K562 (cell line): ENCODE measurements around the gene HIVEP1. TPM values are rescaled to one million over a fixed set of nuclear protein-coding genes. Genes with fewer than 3 reads are reported as not detected.

ENCODE experiments used
- BMI1 ChIP-seq: fragments of 150-350 bp; IDR thresholded peaks from 2 replicates; pipeline ENCODE4 v1.6.1; 2014; ENCODE audit warnings: low read length
- CHD2 ChIP-seq: IDR thresholded peaks from 2 replicates; pipeline ENCODE4 v1.6.1; 2011; ENCODE audit warnings: low read depth, low read length
- CSDE1 ChIP-seq, 2 experiments: fragments of 450-650 bp; IDR thresholded peaks; 2 replicates each; pipeline ENCODE4 v1.6.1; 2016; ENCODE audit warnings: mild to moderate bottlenecking in 1 of 2
- EP300 ChIP-seq: IDR thresholded peaks from 2 replicates; pipeline ENCODE4 v1.6.1; 2012; ENCODE audit warnings: low read length, improper control_type of control experiment
- NR1H2 ChIP-seq: sonication (generic); formaldehyde crosslinking; IDR thresholded peaks from 2 replicates; pipeline ENCODE4 v1.4.0; 2020; ENCODE audit warnings: mild to moderate bottlenecking, missing genetic modification reagents
- RAD21 ChIP-seq, 2 experiments: fragments of 250-450 bp in 1 of 2; fragments of 450-650 bp in 1 of 2; sonication (Bioruptor Pico) in 1 of 2; formaldehyde crosslinking in 1 of 2; IDR thresholded peaks in 1 of 2; conservative IDR thresholded peaks in 1 of 2; 2 replicates each; pipeline versions ENCODE4 v1.4.0 to v1.8.0; 2020 to 2022; ENCODE audit warnings: mild to moderate bottlenecking in 2 of 2, moderate library complexity in 1 of 2
- RBBP5 ChIP-seq: fragments of 200-600 bp; sonication (generic); IDR thresholded peaks from 2 replicates; pipeline ENCODE4 v1.6.1; 2012; ENCODE audit warnings: borderline replicate concordance, mild to moderate bottlenecking, low read length, control low read depth, inconsistent platforms; ENCODE audit not compliant: insufficient read depth, poor library complexity, severe bottlenecking
- SNRNP70 ChIP-seq: fragments of 200-400 bp; formaldehyde crosslinking; optimal IDR thresholded peaks from 2 replicates; pipeline ENCODE3; 2017; ENCODE audit warnings: low read depth, low read length
- YBX1 ChIP-seq: fragments of 450-650 bp; IDR thresholded peaks from 2 replicates; pipeline ENCODE4 v1.7.1; 2016; ENCODE audit warnings: mild to moderate bottlenecking
- ZBED1 ChIP-seq: IDR thresholded peaks from 2 replicates; pipeline ENCODE4 v1.6.1; 2014
- ZKSCAN3 ChIP-seq: fragments of 250-450 bp; sonication (Bioruptor Pico); IDR thresholded peaks from 2 replicates; pipeline ENCODE4 v1.4.0; 2020
- ZNF134 ChIP-seq: fragments of 250-450 bp; sonication (Bioruptor Pico); conservative IDR thresholded peaks from 2 replicates; pipeline ENCODE4 v1.4.0; 2020
- polyA plus RNA-seq, 8 experiments: library from polyadenylated mRNA; depleted of rRNA in 4 of 8; stranded (reverse) in 5 of 8; unstranded in 3 of 8; fragments of >200 nt; fragmentation: Nextera tagmentation in 2 of 8; fragmentation: Illumina TruSeq in 1 of 8; extraction: Ambion mirVana in 2 of 8; extraction: Trizol in 1 of 8; gene quantifications; 2 replicates each; pipeline versions ENCODE4 v1.2.1 to v1.2.3, GENCODE V29; 2011 to 2014; ENCODE audit warnings: inconsistent platforms in 1 of 8, missing spikeins in 1 of 8
- total RNA-seq, 7 experiments: library from RNA; depleted of rRNA in 6 of 7; stranded (reverse); fragments of >200 nt in 6 of 7; fragmentation: Illumina TruSeq in 2 of 7; extraction: Trizol in 2 of 7; gene quantifications; 2 replicates each; pipeline versions ENCODE4 v1.2.1 to v1.2.3, GENCODE V29; 2011 to 2021; ENCODE audit warnings: low replicate concordance in 1 of 7
- TF ChIP-seq, protein P1 (sequence below), 2 experiments: fragments of 450-650 bp in 1 of 2; sonication (generic) in 1 of 2; formaldehyde crosslinking in 1 of 2; IDR thresholded peaks; 2 replicates each; pipeline versions ENCODE4 v1.7.1 to v1.9.0; 2016 to 2022; ENCODE audit warnings: inconsistent platforms in 1 of 2, mild to moderate bottlenecking in 1 of 2, missing genetic modification reagents in 1 of 2
- TF ChIP-seq, protein P2 (sequence below): sonication (generic); formaldehyde crosslinking; IDR thresholded peaks from 2 replicates; pipeline ENCODE4 v1.8.1; 2023; ENCODE audit warnings: mild to moderate bottlenecking, missing genetic modification reagents

HIVEP1 gene
- total and polyA plus RNA-seq, 9 of the 15 experiments (the other 6 are each of a cell fraction or from before 2014, with no cell fraction given), result 6.0 to 33.3 (median 21.7) TPM

DNA sequence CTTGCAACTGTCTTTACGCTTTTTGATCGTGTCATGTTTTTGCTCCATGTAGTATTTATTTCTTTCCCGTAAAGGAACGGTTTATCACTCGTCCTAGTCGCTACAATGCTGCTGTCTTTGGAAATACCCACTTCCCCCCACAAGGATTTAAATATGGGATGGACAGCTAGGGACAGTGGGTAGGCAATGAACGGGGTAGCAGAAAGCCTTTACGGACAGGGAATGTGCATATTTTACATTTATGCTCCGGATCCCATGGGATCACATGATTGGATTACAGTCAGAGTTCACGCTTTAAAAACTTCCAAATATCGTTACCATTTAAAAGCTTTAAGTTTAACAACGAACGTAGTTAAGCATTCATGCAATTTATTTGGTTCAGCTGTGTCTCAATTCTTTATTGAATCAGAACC, 1.2 kb downstream of the HIVEP1 start (continued):
- TF ChIP-seq, protein P1, sequence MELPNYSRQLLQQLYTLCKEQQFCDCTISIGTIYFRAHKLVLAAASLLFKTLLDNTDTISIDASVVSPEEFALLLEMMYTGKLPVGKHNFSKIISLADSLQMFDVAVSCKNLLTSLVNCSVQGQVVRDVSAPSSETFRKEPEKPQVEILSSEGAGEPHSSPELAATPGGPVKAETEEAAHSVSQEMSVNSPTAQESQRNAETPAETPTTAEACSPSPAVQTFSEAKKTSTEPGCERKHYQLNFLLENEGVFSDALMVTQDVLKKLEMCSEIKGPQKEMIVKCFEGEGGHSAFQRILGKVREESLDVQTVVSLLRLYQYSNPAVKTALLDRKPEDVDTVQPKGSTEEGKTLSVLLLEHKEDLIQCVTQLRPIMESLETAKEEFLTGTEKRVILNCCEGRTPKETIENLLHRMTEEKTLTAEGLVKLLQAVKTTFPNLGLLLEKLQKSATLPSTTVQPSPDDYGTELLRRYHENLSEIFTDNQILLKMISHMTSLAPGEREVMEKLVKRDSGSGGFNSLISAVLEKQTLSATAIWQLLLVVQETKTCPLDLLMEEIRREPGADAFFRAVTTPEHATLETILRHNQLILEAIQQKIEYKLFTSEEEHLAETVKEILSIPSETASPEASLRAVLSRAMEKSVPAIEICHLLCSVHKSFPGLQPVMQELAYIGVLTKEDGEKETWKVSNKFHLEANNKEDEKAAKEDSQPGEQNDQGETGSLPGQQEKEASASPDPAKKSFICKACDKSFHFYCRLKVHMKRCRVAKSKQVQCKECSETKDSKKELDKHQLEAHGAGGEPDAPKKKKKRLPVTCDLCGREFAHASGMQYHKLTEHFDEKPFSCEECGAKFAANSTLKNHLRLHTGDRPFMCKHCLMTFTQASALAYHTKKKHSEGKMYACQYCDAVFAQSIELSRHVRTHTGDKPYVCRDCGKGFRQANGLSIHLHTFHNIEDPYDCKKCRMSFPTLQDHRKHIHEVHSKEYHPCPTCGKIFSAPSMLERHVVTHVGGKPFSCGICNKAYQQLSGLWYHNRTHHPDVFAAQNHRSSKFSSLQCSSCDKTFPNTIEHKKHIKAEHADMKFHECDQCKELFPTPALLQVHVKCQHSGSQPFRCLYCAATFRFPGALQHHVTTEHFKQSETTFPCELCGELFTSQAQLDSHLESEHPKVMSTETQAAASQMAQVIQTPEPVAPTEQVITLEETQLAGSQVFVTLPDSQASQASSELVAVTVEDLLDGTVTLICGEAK (IDR thresholded peaks at IDR 0.05), result 0 out of 2 replicates have a peak, but pooled peaks have one; percentile 28
- TF ChIP-seq, protein P1 (CRISPR knock-in tag; IDR thresholded peaks at IDR 0.05), result no peak
- TF ChIP-seq ZKSCAN3 (CRISPR knock-in tag) (no peak), BMI1 (no peak), EP300 (0 out of 2 replicates have a peak, but pooled peaks have one; percentile 12), CHD2 (0 out of 2 replicates have a peak, but pooled peaks have one; percentile 10), NR1H2 (CRISPR knock-in tag) (no peak), ZNF134 (CRISPR knock-in tag) (no peak), ZBED1 (no peak), YBX1 (no peak), RAD21 (CRISPR knock-in tag; conservative IDR thresholded peaks at IDR 0.05 in 1 of 2, IDR thresholded peaks at IDR 0.05 in 1 of 2) (no peak), CSDE1 (IDR thresholded peaks at IDR 0.05) (no peak), SNRNP70 (no peak), RBBP5 (no peak)
- TF ChIP-seq, protein P2, sequence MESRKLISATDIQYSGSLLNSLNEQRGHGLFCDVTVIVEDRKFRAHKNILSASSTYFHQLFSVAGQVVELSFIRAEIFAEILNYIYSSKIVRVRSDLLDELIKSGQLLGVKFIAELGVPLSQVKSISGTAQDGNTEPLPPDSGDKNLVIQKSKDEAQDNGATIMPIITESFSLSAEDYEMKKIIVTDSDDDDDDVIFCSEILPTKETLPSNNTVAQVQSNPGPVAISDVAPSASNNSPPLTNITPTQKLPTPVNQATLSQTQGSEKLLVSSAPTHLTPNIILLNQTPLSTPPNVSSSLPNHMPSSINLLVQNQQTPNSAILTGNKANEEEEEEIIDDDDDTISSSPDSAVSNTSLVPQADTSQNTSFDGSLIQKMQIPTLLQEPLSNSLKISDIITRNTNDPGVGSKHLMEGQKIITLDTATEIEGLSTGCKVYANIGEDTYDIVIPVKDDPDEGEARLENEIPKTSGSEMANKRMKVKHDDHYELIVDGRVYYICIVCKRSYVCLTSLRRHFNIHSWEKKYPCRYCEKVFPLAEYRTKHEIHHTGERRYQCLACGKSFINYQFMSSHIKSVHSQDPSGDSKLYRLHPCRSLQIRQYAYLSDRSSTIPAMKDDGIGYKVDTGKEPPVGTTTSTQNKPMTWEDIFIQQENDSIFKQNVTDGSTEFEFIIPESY (CRISPR knock-in tag), result no peak
